GM18517 (cell line): ENCODE results near the gene DNAH10.

ENCODE experiments used
- ATAC-seq: cut with Tn5 transposase; IDR thresholded peaks from one replicate; pipeline ENCODE4 v1.9.1; 2021; ENCODE audit warnings: mild to moderate bottlenecking, moderate library complexity; ENCODE audit not compliant: unreplicated experiment

The DNAH10 gene

DNA sequence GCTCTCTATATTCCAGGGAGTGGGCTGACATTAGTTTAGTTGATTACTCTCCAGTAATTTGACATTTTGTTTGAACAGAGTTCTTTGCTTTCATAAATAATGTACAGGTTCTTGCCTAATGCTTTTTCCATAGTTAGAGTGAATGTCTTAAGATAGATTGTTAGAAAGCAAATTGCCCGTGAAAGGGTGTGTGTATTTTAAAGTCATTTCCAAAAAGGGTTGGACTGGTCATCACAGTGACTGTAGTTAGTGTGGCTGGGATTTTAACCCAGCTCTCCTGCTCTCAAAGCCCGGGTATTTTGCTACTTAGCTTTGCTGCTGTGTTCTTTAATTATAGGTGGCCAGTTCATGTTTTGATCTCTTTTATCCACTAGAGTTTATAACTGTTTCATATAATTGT is 74.2 kb downstream of the DNAH10 start:
- no peak for ATAC-seq

DNA sequence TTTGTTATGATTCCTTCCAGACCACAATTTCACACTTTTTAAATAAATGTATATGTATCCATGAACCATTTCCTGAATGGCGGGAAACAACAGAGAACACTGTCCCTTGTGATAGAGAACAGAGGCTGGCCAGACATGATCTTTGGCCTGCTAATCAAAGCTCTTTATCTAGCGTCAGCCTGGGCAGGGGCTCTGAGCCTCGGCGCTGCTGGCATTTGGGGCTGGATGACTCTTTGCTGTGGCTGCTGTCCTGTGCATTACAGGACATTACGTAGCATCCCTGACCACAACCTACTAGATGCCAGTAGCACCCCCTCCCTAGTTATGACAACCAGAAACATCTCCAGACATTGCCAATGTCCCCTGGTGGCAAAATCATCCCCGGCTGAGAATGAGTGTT is 77.7 kb downstream of the DNAH10 start:
- no peak for ATAC-seq

DNA sequence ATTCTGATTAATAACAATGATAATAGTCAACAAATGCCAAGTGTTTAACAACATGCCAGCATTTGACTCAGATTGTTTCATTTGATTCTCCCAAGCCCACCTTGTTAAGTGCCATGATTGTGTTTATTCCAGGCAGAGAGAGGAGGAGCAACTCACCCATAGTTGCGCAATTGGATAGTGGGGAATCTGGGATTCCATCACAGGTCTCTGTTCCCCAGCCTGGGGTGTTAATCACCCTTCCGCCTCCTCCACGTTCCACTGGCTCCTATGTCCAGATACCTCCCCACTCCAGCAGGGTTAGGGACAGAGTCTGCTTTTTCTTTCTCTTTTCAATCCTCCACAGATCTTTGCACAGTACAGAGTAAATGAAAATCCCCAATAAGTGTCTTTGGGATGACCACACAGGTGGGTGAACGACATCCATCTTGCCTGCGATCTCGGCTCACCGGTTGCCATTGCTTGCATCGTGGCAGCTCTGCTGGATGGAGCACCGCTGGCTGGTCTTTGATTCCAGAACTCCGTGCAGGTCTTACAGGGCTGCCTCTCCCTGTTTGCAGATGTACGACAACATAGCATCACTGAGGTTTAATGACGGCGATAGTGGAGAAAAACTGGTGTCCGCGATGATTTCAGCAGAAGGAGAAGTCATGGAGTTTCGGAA is 78.8 kb downstream of the DNAH10 start:
- ATAC-seq, result no peak

DNA sequence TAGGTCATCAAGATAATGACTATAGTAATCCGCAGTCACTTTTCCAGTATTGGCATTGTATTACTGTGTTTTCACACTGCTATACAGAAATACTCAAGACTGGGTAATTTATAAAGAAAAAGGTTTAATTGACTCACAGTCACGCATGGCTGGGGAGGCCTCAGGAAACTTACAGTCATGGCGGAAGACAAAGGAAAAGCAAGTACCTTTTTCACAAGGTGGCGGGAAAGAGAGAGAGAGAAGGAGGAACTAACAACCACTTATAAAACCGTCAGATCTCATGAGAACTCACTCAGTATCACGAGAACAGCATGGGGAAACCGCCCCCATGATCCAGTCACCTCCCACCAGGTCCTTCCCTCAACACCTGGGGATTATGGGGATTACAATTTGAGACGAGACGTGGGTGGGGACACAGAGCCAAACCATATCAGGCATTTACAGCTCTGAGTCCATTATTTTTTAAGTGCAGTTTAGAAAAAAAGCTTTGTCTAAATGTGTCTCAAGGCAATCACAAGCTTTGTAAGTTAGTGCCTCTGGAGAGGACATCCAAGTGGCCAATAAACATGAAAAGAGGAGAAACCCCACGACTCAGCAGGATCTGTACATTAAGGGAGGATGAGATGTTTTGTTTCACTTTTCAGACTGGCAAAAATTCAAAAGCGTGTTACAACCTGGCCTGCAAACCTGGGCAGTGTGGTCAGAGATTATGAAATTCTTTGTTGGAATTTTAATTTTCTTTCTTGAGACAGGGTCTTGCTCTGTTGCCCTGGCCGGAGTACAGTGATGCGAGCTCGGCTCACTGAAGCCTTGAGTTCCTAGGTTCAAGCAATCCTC is 82.0 kb downstream of the DNAH10 start:
- ATAC-seq, result no peak

DNA sequence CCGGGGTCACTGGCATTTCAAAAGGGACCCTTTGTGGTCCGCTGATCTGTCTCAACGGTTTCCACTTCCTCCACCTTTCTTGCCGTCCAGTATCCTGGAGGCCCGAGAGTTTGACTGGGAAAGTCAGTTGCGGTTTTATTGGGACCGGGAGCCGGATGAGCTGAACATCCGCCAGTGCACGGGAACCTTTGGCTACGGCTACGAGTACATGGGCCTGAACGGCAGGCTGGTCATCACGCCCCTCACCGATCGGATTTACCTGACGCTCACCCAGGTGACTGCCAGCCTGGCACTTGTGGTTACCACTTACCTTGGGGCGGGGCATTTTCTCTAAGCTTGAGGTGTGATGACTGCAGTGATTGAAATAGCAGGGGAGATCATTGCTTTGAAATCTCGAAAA is 83.8 kb downstream of the DNAH10 start:
- ATAC-seq, result no peak

DNA sequence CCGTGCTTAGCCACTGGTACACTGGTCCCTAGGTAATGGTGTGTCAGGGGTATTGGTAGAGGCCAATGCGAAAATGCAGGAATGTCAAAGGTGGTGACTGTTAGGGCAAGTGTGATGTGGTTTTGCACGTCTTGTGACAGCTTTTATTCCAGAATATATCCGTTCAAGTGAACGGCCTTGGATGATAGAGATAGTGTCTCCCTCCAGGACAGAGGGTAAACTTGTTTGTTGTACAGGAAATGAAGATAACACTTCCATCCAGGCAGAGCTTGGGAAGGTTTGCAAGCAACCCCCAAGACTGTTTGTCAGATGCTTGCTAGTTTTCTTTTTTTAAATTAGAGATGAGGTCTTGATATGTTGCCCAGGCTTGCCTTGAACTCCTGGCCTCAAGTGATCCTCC is 84.2 kb downstream of the DNAH10 start:
- ATAC-seq, result no peak

DNA sequence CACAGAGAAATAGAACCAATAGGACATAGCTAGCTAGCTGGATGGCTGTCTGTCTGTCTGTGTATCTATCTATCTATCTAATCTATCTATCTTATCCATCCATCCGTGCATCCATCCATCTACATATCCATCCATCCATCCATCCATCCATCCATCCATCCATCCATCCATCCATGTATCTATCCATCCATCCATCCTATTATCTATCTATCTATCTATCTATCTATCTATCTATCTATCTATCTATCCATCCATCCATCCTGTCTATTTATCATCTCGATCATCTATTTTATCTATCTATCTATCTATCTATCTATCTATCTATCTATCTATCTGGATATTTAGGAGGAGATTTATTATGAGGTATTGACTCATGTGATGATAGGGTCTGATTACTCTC is 84.9 kb downstream of the DNAH10 start:
- ATAC-seq, result no peak

DNA sequence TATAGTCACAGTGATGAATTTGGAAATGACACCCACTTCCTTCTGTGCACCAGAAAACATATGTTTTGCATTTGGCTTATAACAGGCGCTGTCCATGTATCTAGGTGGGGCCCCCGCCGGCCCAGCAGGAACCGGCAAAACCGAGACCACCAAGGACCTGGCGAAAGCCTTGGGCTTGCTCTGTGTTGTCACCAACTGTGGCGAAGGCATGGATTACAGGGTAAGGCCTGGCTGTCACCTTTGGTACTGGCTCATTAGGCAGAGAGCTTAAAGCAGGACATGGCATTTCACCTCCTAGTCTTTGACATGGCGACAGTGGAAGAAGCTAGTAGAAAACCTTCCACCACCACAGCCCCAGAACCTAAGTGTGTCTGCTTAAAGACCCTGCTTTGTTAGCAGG is 85.8 kb downstream of the DNAH10 start:
- ATAC-seq, result no peak

DNA sequence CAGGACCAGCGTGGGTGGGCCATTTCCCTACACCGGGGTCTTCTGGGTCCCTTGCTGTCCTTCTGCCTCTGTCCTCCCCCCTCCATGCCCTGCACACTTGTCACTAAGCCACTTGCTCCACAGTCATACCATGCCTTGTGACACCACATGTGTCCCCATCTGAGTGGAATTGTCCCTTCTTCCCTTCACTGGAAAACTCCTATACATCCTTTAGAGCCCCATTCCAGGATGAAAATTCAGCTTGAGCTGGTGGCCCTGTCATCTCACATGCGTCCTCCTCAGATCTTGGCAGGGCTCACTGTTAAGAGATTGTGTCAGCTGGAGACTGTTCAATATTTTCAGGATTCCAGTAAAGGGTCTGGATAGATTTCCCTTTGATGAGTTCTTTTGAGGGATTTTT is 87.4 kb downstream of the DNAH10 start:
- ATAC-seq, result no peak

DNA sequence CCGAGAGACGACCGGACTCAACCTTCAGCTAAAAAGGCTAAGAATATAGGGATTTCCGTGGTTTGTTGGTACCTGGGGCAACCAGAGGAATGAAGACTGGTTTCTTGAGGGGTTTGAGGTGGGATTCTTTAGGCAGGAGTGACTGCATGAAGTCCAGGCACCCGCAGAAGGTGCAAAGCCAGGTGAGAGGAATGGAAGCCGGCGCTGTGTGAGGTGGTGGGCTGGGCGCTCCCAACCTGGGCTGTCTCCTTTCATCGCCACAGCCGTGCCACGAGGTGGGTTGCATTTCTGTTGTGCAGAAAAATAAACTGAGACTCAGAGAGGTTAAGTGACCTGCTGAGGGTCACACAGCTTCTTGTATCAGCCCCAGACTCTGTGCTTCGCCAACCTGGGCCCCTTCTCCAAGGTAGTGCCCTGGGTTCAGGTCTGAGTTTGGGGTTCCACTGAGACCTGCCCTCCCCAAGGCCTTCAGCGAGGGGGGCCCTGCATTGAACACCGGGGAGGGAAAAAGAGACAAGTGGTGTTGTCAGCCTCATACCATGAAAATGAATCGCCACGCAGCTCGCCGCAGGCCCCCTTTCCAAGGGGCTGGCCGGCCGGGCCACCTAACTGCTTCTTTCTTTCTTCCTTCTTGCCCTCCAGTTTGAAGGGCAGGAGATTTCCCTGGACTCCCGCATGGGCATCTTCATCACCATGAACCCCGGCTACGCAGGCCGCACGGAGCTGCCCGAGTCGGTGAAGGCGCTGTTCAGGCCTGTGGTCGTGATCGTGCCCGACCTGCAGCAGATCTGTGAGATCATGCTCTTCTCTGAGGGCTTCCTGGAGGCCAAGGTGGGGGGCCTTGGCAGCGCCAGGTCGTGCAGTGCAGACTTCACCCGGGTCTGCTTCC is 88.4 kb downstream of the DNAH10 start:
- ATAC-seq, result no peak

DNA sequence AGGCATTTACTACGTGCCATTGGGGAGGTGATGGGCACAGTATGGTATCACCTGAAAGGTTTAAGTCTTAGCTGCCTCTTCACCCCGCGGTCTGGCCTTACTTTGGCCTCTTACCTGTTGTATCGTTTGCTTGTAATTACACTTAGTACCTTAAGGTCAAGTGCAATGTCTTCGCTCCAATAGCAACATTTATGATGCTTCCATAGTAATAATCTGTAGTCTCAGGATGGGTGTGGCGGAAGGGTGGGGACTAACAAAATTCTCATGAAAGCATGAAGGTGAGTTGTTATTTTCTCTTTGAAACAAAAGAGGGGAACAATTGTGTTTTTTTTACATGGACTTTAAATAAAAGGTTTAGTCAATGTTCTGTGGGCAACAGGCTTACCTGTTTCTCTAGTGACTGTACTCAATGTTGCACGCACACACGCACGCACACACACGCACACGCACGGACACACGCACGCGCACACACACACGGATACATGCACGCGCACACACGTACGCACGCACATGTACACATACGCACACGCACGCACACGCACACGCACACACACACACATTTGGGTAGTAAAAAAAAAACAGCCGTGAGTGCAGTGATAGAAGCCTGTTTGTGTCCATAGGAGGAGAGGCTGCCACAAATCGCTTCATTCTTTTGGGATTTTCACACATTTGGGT is 91.4 kb downstream of the DNAH10 start:
- no peak for ATAC-seq

DNA sequence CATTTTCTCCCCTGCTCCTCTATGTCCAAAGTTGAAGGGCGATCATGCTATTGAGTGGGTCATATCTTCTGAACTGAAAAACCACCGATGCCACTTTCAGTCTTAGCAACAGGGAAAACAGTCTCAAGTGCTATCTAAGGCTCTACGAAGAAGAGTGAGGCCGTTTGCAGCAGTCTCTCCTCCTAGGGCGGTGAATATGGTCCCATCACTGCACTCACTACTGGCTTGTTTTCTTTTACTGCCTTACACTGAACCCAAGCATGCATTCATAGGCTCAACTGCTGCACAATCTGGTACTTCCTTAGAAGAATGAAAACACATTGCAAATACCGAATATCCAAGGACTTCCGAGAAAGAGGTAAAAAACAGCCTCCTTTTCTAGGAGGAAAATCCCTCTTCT is 92.1 kb downstream of the DNAH10 start:
- no peak for ATAC-seq

DNA sequence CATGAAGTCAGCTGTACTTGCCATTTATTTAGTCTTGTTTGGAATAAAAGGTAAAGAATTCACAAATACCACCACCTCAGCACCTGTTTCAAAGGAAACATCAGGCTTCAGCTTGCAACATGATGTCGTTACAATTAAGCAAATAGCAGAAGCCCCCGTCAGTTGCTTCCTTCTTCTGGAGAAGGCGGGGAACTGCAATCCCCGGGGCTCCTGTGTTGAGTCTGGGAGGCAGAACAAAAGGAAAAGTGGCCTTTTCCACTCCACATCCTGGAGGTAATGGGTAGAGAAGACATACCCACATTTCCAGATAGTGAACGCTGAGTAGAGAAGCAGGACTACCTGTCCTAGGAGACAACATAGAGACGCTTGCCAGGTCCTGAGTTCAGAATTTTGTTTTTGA is 92.8 kb downstream of the DNAH10 start:
- no peak for ATAC-seq

DNA sequence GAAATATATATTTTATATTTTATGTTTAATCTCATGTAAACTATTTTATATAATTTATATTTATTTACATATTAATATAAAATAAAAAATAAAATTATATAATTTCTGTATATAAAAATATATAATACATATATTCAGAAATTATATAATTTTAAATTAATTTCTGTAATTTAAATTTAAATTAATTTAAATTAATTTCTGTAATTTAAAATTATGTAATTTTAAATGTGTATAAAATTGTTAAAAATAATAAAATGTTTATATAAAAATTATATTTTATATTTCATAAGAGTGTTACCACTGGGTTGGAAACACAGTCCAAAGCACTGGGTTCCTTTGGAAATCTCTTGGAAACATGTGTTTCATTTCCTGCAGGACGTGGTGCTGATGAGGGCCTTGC is 94.6 kb downstream of the DNAH10 start:
- no peak for ATAC-seq

DNA sequence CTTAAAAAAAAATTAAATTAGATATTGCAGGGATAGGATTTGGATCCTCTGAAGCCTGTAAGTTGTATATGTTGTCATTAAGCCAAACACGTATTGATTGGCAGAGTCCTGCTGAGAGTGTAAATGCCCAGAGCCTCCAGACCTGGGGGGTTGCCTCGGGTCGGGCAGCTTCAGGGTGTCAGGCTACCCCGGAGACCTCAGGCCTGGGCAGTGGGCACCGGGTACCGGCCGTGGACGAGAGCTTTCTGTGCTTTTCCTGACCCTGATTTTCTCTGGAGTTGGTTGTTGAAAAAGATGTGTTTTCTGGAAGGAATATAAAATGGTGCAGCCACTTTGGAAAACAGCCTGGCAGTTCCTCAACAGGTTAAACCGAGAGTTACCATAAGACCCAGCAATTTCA is 96.1 kb downstream of the DNAH10 start:
- ATAC-seq, result no peak

DNA sequence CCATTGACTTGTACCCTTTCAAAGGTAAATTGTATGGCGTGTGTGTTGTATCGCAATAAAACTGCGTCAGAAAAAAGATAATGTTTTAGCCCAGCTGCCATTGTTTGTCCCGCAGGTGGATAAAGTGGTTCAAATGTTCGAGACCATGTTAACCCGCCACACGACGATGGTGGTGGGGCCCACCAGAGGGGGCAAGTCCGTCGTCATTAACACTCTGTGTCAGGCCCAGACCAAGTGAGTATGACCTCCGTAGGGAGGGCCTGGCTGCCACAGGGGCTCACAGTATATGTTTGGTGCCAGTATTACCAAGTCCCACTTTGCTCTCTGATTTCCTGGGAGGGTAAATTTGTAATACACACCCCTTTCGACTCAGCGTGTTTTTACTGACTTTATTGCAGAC is 96.9 kb downstream of the DNAH10 start:
- no peak for ATAC-seq

DNA sequence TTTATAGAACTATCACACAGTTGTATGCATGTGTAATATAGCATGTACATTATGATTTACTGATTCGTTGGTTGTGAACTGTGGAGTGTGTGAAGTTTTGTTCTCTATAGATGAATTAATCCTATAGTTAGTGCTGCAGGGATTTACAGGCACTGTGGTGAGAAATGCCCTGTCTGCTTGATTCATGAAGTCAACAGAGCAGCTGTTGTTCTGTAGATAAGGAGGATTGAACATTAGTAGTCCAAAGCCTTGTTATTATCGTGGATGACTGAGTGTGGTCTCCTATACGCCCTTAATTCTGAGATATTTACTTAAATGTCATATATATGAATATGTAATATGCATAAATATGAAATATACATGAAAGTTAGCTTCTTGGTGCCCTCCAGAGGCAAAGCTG is 98.3 kb downstream of the DNAH10 start:
- no peak for ATAC-seq

DNA sequence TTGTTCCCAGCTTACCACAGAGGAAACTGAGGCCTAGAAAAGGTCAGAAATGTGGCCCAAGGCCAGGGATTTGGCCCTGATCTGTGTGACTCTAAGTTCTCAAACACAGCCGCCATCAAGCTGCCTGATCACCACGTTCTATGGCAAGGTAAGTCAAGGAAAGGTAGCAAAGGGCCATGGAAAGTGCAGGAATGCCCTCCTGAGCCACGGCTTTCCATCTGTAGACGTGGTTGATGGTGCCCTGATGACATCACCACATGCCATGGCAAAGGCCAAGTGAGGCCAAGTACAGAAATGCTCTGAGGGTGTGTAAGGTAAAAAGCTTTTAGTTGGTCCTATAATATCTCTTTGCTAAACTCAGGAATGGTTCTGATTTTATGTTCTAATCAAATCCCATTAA is 99.3 kb downstream of the DNAH10 start:
- no peak for ATAC-seq

DNA sequence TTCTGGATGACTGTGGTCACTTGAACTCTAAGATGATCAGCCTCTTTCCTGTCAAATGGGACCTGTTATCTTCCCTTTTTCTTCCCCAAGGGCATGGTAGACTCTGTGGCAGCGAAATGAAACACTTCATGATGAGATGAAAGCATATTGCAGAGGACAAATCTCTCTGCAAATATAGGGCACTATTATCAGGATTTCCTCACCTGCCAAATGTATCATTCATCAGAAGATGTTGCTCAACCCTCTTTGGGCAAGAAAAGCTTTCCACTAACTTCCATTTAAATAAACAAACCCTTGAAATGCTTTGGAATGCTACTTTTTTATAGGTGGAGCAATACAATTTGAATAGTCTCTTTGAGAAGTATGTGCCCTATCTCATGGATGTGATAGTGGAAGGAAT is 105.0 kb downstream of the DNAH10 start:
- ATAC-seq, result no peak

DNA sequence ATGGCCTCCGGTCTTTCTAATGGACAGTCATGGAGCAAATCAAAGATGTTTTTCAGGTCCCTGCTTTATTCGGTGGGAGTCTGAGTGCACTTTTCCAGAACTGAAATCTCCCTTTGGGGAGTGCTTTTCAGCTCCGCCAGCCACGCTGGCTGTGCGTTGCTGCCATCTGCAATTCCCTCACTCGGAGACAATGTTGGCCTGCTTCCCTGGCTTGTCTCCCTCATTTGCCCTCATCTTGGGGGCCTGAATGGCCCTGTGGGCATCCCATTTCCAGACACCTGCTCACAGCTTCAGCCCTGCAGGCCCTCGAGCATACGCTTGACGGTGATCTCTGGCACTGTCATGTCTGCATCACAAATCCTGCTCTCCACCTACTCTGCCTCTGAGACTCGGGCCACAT is 106.7 kb downstream of the DNAH10 start:
- ATAC-seq, result no peak

DNA sequence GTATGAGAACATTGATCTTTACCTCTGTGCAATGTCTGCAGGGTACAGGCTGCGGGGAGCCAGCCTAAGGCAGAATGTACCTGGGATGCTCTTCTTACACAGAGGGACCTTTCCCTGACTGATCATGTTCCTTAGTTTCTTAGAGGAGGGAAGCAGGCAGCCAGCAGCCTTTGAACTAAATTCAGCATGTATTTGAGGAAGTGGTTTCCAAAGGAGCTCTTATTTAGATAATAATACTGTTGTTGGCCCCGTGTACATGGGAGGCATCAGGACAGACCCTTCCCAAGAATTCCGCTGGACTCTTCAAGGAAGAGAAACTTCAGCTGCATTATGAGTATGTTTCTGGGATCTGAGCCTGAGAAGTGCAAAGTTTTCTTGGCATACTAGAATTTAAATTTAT is 111.7 kb downstream of the DNAH10 start:
- ATAC-seq, result no peak
